H1 (cell line): ENCODE data around the gene SLC16A8. TPM values are rescaled to one million over a fixed set of nuclear protein-coding genes. Genes with fewer than 3 reads are reported as not detected.

Source experiments
- ASH2L ChIP-seq: fragments of 200-600, 300-600 bp; sonication (generic); IDR thresholded peaks from one replicate; pipeline ENCODE4 v1.7.1; 2017; ENCODE audit warnings: low read length
- CHD1 ChIP-seq: IDR thresholded peaks from 2 replicates; pipeline ENCODE4 v1.6.1; 2012; ENCODE audit warnings: low read depth, low read length, improper control_type of control experiment
- EZH2 ChIP-seq: fragments of 200-600 bp; sonication (generic); IDR thresholded peaks from 2 replicates; pipeline ENCODE4 v1.7.1; 2012; ENCODE audit warnings: low read depth, mild to moderate bottlenecking, moderate library complexity, low read length, inconsistent platforms; ENCODE audit not compliant: severe bottlenecking
- KDM4A ChIP-seq: IDR thresholded peaks from one replicate; pipeline ENCODE4 v1.7.1; 2012; ENCODE audit warnings: low read depth, mild to moderate bottlenecking, moderate library complexity, low read length, inconsistent platforms; ENCODE audit not compliant: severe bottlenecking
- POLR2AphosphoS5 ChIP-seq: IDR thresholded peaks from 2 replicates; pipeline ENCODE4 v1.6.1; 2011; ENCODE audit warnings: low read depth, low read length
- RAD21 ChIP-seq, 2 experiments: IDR thresholded peaks in 1 of 2; conservative IDR thresholded peaks in 1 of 2; 2 replicates each; pipeline ENCODE4 v1.6.1; 2011; ENCODE audit warnings: low read depth in 2 of 2, low read length in 2 of 2, improper control_type of control experiment in 1 of 2, inconsistent platforms in 1 of 2, mild to moderate bottlenecking in 1 of 2, moderate library complexity in 1 of 2
- RFX5 ChIP-seq: IDR thresholded peaks from 2 replicates; pipeline ENCODE4 v1.6.1; 2011; ENCODE audit warnings: low read depth, low read length, improper control_type of control experiment, borderline replicate concordance
- RNF2 ChIP-seq: fragments of 200-900, 300-1000 bp; sonication (generic); IDR thresholded peaks from 2 replicates; pipeline ENCODE4 v1.7.1; 2016; ENCODE audit warnings: borderline replicate concordance, low read depth, mild to moderate bottlenecking, antibody characterized with exemption, low read length; ENCODE audit not compliant: poor library complexity, severe bottlenecking; ENCODE audit errors: missing control alignments
- polyA plus RNA-seq, 7 experiments: library from polyadenylated mRNA; depleted of rRNA in 3 of 7; stranded (reverse) in 5 of 7; unstranded in 2 of 7; fragments of >200 nt in 5 of 7; fragments of 200-250 nt in 2 of 7; gene quantifications; 1 replicate in 5 of 7; 2 replicates in 1 of 7; 4 replicates in 1 of 7; pipeline versions ENCODE4 v1.2.1 to v1.2.3, GENCODE V29; 2011 to 2013; ENCODE audit warnings: missing spikeins in 2 of 7, mixed read lengths in 2 of 7
- total RNA-seq: library from RNA; stranded (reverse); fragmentation: NEBNext Ultra II Directional; extraction: Animal tissue kit (Norgen Biotek cat#: 25700); gene quantifications from 2 replicates; pipeline ENCODE4 v1.2.1, GENCODE V29; 2021
- TF ChIP-seq, protein P1 (sequence below): fragments of 300-600 bp; sonication (generic); IDR thresholded peaks from 2 replicates; pipeline ENCODE4 v1.7.1; 2012; ENCODE audit warnings: low read length, moderate library complexity, mild to moderate bottlenecking, inconsistent platforms; ENCODE audit not compliant: insufficient replicate concordance

The SLC16A8 gene
- total and polyA plus RNA-seq, 2 of the 8 experiments (the other 6 are each of a cell fraction or from before 2014, with no cell fraction given) = 0.70 TPM; not detected in 1

DNA sequence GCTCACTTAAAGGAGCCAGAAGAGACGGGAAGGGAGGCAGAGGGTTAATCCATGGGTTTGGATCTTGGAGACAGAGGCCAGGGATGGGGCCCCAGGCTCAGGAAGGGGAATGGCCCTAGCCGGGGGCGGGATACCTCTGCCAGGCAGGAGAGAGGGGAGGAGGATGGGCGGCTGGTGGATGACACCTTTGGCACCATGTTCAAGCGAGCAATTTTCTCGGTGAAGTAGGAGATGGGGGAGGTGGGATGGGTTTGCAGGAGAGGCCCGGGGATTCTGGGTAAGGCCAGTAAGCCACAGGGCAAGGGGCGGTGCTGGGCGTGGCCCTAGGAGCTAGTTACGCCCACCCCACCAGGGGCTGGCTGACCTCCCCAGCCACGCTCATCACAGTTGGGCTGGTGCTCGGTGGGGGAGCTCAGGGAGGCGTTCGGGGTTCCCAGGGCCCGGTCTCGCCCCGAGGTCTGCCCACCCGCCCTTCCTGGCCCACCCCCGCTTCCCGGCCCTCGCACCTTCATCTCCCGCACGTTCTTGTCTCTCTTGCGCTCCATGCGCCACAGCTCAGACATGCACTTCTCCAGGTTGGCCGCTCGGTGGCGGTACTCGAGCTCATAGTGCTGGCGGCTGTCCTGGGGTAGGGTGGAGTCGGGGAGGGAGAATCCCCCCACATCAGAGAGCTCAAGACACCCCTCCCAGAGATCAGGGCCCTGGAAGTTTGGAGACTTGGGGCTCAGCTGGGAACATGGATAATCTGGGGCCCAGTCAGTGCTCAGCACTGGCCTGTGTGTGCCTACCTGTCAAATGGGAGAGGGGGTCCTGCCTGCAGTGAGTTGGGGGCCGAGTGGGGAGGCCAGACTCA lies 13.8 kb upstream of the SLC16A8 start (continued):
- TF ChIP-seq, protein P1, sequence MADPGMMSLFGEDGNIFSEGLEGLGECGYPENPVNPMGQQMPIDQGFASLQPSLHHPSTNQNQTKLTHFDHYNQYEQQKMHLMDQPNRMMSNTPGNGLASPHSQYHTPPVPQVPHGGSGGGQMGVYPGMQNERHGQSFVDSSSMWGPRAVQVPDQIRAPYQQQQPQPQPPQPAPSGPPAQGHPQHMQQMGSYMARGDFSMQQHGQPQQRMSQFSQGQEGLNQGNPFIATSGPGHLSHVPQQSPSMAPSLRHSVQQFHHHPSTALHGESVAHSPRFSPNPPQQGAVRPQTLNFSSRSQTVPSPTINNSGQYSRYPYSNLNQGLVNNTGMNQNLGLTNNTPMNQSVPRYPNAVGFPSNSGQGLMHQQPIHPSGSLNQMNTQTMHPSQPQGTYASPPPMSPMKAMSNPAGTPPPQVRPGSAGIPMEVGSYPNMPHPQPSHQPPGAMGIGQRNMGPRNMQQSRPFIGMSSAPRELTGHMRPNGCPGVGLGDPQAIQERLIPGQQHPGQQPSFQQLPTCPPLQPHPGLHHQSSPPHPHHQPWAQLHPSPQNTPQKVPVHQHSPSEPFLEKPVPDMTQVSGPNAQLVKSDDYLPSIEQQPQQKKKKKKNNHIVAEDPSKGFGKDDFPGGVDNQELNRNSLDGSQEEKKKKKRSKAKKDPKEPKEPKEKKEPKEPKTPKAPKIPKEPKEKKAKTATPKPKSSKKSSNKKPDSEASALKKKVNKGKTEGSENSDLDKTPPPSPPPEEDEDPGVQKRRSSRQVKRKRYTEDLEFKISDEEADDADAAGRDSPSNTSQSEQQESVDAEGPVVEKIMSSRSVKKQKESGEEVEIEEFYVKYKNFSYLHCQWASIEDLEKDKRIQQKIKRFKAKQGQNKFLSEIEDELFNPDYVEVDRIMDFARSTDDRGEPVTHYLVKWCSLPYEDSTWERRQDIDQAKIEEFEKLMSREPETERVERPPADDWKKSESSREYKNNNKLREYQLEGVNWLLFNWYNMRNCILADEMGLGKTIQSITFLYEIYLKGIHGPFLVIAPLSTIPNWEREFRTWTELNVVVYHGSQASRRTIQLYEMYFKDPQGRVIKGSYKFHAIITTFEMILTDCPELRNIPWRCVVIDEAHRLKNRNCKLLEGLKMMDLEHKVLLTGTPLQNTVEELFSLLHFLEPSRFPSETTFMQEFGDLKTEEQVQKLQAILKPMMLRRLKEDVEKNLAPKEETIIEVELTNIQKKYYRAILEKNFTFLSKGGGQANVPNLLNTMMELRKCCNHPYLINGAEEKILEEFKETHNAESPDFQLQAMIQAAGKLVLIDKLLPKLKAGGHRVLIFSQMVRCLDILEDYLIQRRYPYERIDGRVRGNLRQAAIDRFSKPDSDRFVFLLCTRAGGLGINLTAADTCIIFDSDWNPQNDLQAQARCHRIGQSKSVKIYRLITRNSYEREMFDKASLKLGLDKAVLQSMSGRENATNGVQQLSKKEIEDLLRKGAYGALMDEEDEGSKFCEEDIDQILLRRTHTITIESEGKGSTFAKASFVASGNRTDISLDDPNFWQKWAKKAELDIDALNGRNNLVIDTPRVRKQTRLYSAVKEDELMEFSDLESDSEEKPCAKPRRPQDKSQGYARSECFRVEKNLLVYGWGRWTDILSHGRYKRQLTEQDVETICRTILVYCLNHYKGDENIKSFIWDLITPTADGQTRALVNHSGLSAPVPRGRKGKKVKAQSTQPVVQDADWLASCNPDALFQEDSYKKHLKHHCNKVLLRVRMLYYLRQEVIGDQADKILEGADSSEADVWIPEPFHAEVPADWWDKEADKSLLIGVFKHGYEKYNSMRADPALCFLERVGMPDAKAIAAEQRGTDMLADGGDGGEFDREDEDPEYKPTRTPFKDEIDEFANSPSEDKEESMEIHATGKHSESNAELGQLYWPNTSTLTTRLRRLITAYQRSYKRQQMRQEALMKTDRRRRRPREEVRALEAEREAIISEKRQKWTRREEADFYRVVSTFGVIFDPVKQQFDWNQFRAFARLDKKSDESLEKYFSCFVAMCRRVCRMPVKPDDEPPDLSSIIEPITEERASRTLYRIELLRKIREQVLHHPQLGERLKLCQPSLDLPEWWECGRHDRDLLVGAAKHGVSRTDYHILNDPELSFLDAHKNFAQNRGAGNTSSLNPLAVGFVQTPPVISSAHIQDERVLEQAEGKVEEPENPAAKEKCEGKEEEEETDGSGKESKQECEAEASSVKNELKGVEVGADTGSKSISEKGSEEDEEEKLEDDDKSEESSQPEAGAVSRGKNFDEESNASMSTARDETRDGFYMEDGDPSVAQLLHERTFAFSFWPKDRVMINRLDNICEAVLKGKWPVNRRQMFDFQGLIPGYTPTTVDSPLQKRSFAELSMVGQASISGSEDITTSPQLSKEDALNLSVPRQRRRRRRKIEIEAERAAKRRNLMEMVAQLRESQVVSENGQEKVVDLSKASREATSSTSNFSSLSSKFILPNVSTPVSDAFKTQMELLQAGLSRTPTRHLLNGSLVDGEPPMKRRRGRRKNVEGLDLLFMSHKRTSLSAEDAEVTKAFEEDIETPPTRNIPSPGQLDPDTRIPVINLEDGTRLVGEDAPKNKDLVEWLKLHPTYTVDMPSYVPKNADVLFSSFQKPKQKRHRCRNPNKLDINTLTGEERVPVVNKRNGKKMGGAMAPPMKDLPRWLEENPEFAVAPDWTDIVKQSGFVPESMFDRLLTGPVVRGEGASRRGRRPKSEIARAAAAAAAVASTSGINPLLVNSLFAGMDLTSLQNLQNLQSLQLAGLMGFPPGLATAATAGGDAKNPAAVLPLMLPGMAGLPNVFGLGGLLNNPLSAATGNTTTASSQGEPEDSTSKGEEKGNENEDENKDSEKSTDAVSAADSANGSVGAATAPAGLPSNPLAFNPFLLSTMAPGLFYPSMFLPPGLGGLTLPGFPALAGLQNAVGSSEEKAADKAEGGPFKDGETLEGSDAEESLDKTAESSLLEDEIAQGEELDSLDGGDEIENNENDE = no peak
- TF ChIP-seq ASH2L (peak; percentile 63), RFX5 (no peak), KDM4A (peak; percentile 40), EZH2 (no peak), CHD1 (no peak), POLR2AphosphoS5 (peak; percentile 30; the same call in 1 of the 2 replicates), RAD21 (IDR thresholded peaks at IDR 0.05 in 1 of 2, conservative IDR thresholded peaks at IDR 0.05 in 1 of 2; ENCODE audit: low read depth in 2 of 2, low read length in 2 of 2) (peak; percentile 65 to 74), RNF2 (no peak)
